Activated gamma-delta T cell (primary cell): ENCODE results near the gene SPX.

Experiments
- DNase-seq: peaks from one replicate; lab custom pipeline; 2025; lab: John Stamatoyannopoulos, UW
- total RNA-seq, 2 donors: gene quantifications; one replicate each; lab custom pipeline; 2026; lab: John Stamatoyannopoulos, UW

Gene SPX, protein sequence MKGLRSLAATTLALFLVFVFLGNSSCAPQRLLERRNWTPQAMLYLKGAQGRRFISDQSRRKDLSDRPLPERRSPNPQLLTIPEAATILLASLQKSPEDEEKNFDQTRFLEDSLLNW
- total RNA-seq = 0.31 to 0.39 reads per million in 2 donors

DNA sequence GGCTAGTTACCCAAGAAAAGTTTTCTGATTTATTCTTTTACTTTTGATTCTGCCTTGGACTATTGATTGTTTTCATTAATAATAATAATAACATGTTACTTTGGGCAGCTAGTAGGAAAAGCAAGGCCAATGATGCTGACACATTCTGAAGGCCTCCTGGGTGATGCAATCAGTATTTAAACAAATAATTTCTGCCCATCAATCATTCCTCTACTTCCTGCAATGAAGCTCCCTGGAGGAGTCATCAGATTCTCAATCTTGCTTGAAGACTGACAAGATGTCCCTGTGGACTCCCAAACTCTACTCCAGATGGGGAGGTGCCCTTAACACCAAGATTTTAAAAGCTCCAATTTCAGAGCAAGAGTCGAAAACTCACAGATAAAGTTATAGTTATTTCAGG, at the start of gene SPX:
Gene SPX, plus strand, starts transcription at position 244 of the 400 bp plus-strand sequence. CDS start 177 bp downstream, outside the sequence.
- no peak for DNase-seq

- DNase-seq = no peak
These were observed 49.1 kb upstream of the SPX start for GRCh38 chr12:21476949-21477348.

DNA sequence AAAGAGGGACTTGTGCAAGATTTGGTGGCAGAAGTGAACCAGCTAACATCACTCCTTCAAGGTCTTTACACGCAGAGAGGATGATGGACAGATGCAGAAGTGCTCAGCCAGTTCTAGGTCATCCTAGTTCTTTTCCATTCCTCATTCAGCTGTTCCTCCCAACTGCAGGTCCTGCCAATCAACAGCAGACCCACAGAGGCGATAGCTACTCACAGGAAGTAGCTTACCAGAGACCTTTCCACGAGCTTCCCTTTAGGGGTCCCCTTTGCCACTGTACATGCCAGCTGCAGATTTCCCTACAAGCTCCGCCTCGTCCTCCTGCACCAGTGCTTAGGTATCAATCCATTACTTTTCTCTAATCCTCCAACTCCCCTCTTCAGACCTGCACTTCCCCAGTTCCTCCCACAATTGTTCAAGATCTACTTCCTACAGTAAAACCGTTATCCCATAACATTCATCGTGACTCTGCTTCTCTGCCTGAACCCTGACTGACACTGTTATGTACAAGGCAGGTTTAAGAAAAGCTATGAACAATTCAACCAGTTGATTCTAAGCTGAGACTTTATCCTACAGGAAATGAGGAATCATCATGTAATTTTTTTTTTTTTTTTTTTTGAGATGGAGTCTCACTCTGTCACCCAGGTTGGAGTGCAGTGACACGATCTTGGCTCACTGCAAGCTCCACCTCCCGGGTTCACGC, 47.2 kb upstream of the SPX start:
- DNase-seq = no peak

GRCh38 chr12:21483531-21483930, 42.6 kb upstream of the SPX start:
- DNase-seq = no peak

DNA sequence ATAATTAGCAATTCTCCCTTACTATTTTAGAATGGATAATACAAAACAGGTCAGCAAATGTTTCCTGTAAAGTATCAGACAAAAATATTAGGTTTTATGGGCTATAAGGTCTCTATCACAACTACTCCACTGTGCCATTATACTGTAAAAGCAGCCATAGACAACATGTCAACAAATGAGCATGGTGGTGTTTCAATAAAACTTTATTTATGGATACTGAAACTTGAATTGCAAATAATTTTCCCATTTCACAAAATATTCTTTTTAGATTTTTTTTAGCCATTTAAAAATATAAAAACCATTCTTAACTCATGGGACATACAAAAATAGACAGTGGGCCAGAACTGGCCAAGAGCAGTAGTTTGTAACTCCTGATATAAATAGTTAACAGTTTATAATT, 40.1 kb upstream of the SPX start:
- no peak for DNase-seq

- no peak for DNase-seq
These were observed 26.3 kb upstream of the SPX start for GRCh38 chr12:21499765-21500164.

DNA sequence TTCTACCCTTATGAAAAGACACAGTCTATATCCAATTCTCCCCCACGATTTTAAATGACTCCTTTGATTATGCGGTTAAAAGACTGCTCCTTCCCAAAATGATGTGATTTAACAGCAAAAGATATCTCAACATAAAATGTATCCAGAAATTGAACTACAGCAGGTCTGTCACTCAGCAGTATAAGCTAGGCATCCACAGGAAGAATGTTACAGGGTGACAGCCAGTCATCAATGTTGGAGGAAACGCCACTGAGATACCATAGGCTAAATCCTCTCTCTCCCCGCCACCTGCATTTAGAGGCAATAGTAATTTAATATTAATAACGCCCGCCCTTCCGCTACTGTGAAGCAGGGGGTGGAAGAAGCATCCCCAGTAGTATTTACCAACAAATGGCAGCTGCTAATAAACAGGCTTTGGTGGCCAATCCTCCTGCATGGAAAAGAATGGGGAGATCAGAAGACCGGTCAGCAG, 25.3 kb upstream of the SPX start:
- DNase-seq = no peak

DNA sequence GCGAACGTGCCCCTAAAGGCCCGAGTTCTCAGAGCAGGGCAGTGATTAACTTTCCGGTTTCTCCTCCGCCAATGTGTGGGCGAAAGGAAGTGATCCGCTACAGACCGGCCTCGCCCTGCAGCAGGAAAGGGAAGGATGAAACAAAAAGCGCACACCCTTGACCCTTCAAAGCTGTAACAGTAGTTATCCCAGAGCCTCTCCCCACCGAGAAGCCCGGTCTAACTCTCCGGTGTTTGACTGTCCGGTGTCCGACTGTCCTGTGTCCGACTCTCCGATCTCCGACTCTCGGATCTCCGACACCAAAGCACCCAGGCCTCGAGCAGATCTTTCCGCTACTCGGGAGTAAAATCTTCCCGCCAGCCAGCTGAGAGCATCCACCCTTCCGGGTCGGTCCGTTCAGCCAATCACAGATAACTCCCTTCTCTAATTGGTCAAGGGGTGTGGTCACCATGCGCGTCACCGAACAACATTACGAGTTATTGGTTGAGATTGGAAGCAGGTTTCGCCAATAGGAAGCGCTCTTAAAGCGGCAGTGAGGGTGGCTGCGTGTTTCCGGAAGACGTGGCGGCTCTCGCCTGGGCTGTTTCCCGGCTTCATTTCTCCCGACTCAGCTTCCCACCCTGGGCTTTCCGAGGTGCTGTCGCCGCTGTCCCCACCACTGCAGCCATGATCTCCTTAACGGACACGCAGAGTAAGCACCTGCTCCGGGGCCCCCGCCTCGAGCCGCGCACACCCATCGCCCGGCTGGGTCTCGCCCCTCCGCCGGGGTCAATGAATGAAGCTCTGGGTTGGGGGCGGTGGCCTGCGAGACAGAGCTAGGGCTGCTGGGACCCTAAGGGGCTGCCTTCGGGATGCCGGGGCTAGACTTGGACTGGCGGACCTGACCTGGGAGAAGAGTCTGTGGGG, 24.6 kb upstream of the SPX start, which contains the start of the genes GOLT1B and RECQL:
Gene GOLT1B, plus strand, starts transcription at position 532 of the 906 bp plus-strand sequence. Its CDS starts 135 bp downstream, at position 667.
Gene RECQL, minus strand, starts transcription at position 378 of the 906 bp plus-strand sequence. CDS start 2,065 bp downstream, outside the sequence.
- peak; percentile 27 for DNase-seq

GRCh38 chr12:21502164-21502496, 24.0 kb upstream of the SPX start:
- no peak for DNase-seq

- DNase-seq = no peak
These were observed 23.2 kb upstream of the SPX start for GRCh38 chr12:21502872-21503271.

- DNase-seq = no peak
These were observed 20.2 kb upstream of the SPX start for GRCh38 chr12:21505888-21506287.

- no peak for DNase-seq
These were observed 18.2 kb upstream of the SPX start for GRCh38 chr12:21507849-21508248.

DNA sequence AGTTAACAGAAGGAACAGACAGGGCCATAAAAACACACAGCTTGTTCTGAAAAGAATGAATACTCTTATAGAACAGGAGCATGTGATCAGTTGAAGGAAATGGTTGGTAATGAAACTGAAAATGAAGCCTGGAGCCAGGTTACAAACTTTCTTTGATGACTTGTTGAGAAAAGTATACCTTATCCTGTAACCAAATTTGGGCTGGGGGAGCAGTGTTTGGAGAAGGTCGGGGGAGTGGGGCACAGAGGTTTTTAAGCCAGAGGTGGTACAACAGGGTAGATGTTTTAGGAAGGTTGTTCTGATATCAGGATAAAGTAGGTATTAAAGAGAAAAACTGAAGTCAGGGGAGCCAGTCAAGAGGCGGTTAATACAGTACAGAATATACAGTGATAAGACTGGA, 16.3 kb upstream of the SPX start:
- no peak for DNase-seq

GRCh38 chr12:21516281-21516680, 9.8 kb upstream of the SPX start:
- DNase-seq = no peak

GRCh38 chr12:21518451-21518850, 7.6 kb upstream of the SPX start:
- no peak for DNase-seq

GRCh38 chr12:21521541-21521940, 4.6 kb upstream of the SPX start:
- DNase-seq = no peak

- no peak for DNase-seq
These were observed 2.9 kb upstream of the SPX start for GRCh38 chr12:21523148-21523547.

- no peak for DNase-seq
These were observed 737 bp downstream of the SPX start for GRCh38 chr12:21526721-21527345.

DNA sequence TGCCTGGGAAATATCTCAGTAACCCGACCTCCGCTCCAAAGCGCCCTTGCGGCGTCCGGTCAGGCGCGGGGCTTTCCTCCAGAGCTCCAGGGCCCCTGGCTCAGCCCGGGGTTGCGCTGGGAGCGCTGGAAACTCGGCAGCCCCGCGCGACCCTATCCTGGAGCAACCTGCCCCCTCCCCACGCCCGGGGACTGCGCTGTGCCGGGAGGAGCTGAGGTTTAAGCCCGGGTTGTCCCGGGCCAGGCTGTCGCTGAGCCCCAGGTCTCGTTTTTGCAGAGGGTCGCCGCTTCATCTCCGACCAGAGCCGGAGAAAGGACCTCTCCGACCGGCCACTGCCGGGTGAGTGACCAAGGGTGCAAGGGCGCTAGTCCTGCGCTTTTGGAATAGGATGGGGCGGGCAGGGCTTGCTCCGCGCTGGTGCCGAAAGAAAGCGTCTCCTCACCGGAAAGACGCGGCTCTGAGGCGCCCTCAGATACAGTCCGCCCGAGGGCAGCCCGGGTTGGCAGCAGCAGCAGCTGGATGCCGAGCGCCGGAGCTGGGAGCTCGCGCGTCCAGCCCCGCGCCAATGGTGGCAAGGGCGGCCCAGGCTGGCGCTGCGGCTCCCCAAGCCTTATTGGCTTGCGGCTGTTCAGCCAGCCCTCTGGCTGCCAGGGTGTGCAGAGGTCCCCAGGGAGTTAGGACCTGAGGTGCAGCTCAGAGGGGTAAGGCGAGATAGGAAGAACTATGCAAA, 1.5 kb downstream of the SPX start:
- peak; percentile 26 for DNase-seq

DNA sequence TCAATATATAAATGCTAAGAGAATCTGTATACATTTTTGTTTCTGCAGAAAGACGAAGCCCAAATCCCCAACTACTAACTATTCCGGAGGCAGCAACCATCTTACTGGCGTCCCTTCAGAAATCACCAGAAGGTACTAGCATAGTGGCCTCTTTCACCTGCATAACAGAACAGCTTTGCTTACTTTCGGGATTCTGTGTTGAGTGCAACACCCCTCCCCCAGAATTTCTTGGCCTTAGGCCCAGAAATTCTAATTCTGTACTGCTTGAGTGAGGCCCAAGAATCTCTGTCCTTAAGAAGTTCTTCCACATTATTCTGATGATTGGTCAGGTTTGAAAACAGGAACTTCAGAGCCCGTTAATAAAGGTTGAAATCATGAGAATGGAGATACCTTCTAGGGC, 2.9 kb downstream of the SPX start:
- DNase-seq = no peak

GRCh38 chr12:21529456-21529855, 3.4 kb downstream of the SPX start:
- DNase-seq = no peak
